Measurements from ENCODE around the gene OR5T1. TPM values are rescaled to one million over a fixed set of nuclear protein-coding genes. Genes with fewer than 3 reads are reported as not detected.

OR5T1 gene
- total RNA-seq, 1 donor from 2014 or later, result not detected

DNA sequence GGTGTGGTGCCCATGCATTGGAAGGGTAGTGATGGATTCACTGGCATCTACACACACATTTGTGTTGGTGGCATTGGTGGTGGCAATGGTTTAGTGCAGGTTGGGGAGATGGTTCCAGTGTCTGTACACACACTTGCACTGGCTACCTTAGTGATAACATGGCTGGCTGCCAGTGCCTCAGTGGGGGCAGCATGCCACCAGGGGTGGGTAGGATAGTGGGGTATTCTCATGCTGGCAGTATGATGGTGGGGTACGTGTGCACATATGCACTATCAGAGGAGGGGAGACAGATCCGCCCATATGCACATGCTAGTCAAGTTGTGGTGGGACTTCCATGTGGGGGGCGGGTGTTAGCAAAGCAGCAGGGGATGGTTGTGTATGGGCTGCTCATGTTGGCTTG lies 33.9 kb downstream of the OR5T1 start:
- Mint-ChIP-seq H3K36me3 (no peaks in the 10 kb centered on the region), H3K27me3 (ENCODE audit: low read depth) (no peaks in the 10 kb centered on the region), H3K9me3 (peaks cover 35% of the 10 kb centered on the region), H3K27ac (no peak overlapping the region), H3K4me1 (no peaks in the 10 kb centered on the region), H3K4me3 (no peak overlapping the region)
- DNase-seq (ENCODE audit: low spot score in 2 of 2, unreplicated experiment in 2 of 2), result no peak
- TF ChIP-seq, protein P1, sequence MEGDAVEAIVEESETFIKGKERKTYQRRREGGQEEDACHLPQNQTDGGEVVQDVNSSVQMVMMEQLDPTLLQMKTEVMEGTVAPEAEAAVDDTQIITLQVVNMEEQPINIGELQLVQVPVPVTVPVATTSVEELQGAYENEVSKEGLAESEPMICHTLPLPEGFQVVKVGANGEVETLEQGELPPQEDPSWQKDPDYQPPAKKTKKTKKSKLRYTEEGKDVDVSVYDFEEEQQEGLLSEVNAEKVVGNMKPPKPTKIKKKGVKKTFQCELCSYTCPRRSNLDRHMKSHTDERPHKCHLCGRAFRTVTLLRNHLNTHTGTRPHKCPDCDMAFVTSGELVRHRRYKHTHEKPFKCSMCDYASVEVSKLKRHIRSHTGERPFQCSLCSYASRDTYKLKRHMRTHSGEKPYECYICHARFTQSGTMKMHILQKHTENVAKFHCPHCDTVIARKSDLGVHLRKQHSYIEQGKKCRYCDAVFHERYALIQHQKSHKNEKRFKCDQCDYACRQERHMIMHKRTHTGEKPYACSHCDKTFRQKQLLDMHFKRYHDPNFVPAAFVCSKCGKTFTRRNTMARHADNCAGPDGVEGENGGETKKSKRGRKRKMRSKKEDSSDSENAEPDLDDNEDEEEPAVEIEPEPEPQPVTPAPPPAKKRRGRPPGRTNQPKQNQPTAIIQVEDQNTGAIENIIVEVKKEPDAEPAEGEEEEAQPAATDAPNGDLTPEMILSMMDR (IDR thresholded peaks at IDR 0.05; ENCODE audit: unreplicated experiment), result no peak

DNA sequence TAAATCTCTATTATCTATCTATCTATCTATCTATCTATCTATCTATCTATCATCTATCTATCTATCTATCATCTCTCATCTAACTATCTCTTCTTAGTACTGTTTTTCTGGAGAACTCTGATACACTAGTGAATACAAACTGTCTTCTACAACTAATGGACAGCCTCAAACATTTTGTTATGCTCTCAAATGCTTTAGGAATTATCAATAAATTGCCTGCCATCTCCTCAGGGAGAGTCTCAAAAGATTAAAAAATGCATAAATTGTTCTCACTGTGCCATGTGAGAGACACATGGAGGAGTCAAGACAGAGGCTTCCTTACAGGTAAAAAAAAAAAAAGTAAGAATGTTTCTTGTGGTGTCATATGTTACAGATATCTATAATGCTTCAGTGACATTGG lies 40.9 kb downstream of the OR5T1 start, which contains the start of gene OR8K3:
Gene OR8K3, plus strand, starts transcription at position 301 of the 400 bp plus-strand sequence. CDS start 3,163 bp downstream, outside the sequence.
- Mint-ChIP-seq H3K9me3 (no peaks in the 10 kb centered on the region), H3K27me3 (ENCODE audit: low read depth) (peaks cover 4% of the 10 kb centered on the region), H3K4me1 (no peaks in the 10 kb centered on the region), H3K4me3 (no peak within 1 kb of the TSS), H3K27ac (no peak within 1 kb of the TSS), H3K36me3 (no peaks in the 10 kb centered on the region)
- TF ChIP-seq, protein P1 (IDR thresholded peaks at IDR 0.05; ENCODE audit: unreplicated experiment), result no peak
- DNase-seq (ENCODE audit: low spot score in 2 of 2, unreplicated experiment in 2 of 2), result no peak

Other genes starting within 250 kb of the OR5T1 start
- gene OR5AS1, start 246.5 kb upstream of the OR5T1 start, total RNA-seq, result not detected in 3 replicates
- not detected in 3 replicates for gene OR8I2, start 180.8 kb upstream of the OR5T1 start, total RNA-seq
- gene OR8H2, start 170.5 kb upstream of the OR5T1 start, total RNA-seq, result not detected in 3 replicates
- gene OR8H3, start 151.8 kb upstream of the OR5T1 start, total RNA-seq, result not detected in 3 replicates
- not detected in 3 replicates for gene OR8J3, start 134.0 kb upstream of the OR5T1 start, total RNA-seq
- gene OR8K5, start 113.8 kb upstream of the OR5T1 start, total RNA-seq, result not detected in 3 replicates
- not detected in 3 replicates for gene OR5J2, start 97.5 kb upstream of the OR5T1 start, total RNA-seq
- not detected in 3 replicates for gene OR5T2, start 39.9 kb upstream of the OR5T1 start, total RNA-seq
- gene OR5T3, start 21.9 kb upstream of the OR5T1 start, total RNA-seq, result not detected in 3 replicates
- gene OR8H1, start 18.1 kb downstream of the OR5T1 start, total RNA-seq, result not detected in 3 replicates
- gene OR8K3, start 41.0 kb downstream of the OR5T1 start, total RNA-seq, result not detected in 3 replicates
- not detected in 3 replicates for gene OR8K1, start 71.9 kb downstream of the OR5T1 start, total RNA-seq
- not detected in 3 replicates for gene OR8J1, start 80.1 kb downstream of the OR5T1 start, total RNA-seq
- gene OR8U1, start 101.5 kb downstream of the OR5T1 start, total RNA-seq, result not detected in 3 replicates
- not detected in 3 replicates for gene OR5AL1, start 138.5 kb downstream of the OR5T1 start, total RNA-seq
- gene OR5M3, start 199.2 kb downstream of the OR5T1 start, total RNA-seq, result not detected in 3 replicates
- not detected in 3 replicates for gene OR5M8, start 217.2 kb downstream of the OR5T1 start, total RNA-seq